Thymus (tissue), 11 donors: Measurements from ENCODE around the gene EPHA3. TPM values are rescaled to one million over a fixed set of nuclear protein-coding genes. Genes with fewer than 3 reads are reported as not detected.

Source experiments
- DNase-seq, 9 donors: peaks; one replicate each; pipeline ENCODE4 v3.0.0-alpha.2; 2013; ENCODE audit warnings: low spot score in 9 of 9, low read depth in 6 of 9, missing footprints in 1 of 9
- H3K27ac ChIP-seq, 2 donors: one replicate each; pipeline ENCODE4 v1.5.1; 2013; ENCODE audit warnings: control low read depth in 1 of 2, low read depth in 1 of 2, low read length in 1 of 2, mild to moderate bottlenecking in 1 of 2, moderate library complexity in 1 of 2
- H3K27me3 ChIP-seq, 2 donors: one replicate each; pipeline ENCODE4 v1.5.1; 2013; ENCODE audit warnings: low read length in 1 of 2; ENCODE audit not compliant: control insufficient read depth in 2 of 2, insufficient read depth in 1 of 2
- H3K36me3 ChIP-seq, 2 donors: one replicate each; pipeline ENCODE4 v1.5.1; 2013; ENCODE audit warnings: low read length in 1 of 2, mild to moderate bottlenecking in 1 of 2, moderate library complexity in 1 of 2; ENCODE audit not compliant: control insufficient read depth in 2 of 2, insufficient read depth in 2 of 2
- H3K4me1 ChIP-seq, 2 donors: one replicate each; pipeline ENCODE4 v1.5.1; 2013; ENCODE audit warnings: low read length in 2 of 2; ENCODE audit not compliant: control insufficient read depth in 2 of 2, insufficient read depth in 2 of 2
- H3K4me3 ChIP-seq, 2 donors: one replicate each; pipeline ENCODE4 v1.5.1; 2013; ENCODE audit warnings: low read length in 2 of 2, control low read depth in 1 of 2, mild to moderate bottlenecking in 1 of 2
- H3K9me3 ChIP-seq, 2 donors: one replicate each; pipeline ENCODE4 v1.5.1; 2013; ENCODE audit warnings: low read length in 1 of 2, mild to moderate bottlenecking in 1 of 2; ENCODE audit not compliant: control insufficient read depth in 2 of 2, insufficient read depth in 1 of 2
- WGBS: extraction: QIAGEN DNeasy Blood & Tissue Kit; methylation state at CpG from one replicate; pipeline ENCODE4 v1.1.7; 2013; 5-methylcytosine and 5-hydroxymethylcytosine counted together
- polyA plus RNA-seq: library from polyadenylated mRNA; stranded (reverse); fragments of 200-250 nt; gene quantifications from one replicate; pipeline ENCODE4 v1.2.3, GENCODE V29; 2013
- total RNA-seq: library from RNA; stranded (reverse); fragments of 120-200 nt; gene quantifications from one replicate; pipeline ENCODE4 v1.2.4, GENCODE V29; 2013
- donor health status: healthy.

The EPHA3 gene
- total and polyA plus RNA-seq, 2 donors: 0.73 to 1.9 TPM

GRCh38 chr3:89367166-89367565 lies 259.7 kb downstream of the EPHA3 start:
- 78% methylated on average over 3 of the region's 3 CpGs for WGBS
- H3K27me3 ChIP-seq: no peaks in the 10 kb centered on the region
- H3K27ac ChIP-seq: no peak overlapping the region
- H3K36me3 ChIP-seq: no peaks in the 10 kb centered on the region
- H3K4me1 ChIP-seq: no peaks in the 10 kb centered on the region
- DNase-seq: no peak
- H3K9me3 ChIP-seq: no peaks in the 10 kb centered on the region
- H3K4me3 ChIP-seq: no peak overlapping the region

- DNase-seq: no peak
- Histone ChIP-seq H3K4me1 (no peaks in the 10 kb centered on the region), H3K27me3 (no peaks in the 10 kb centered on the region), H3K36me3 (no peaks in the 10 kb centered on the region), H3K9me3 (no peaks in the 10 kb centered on the region), H3K27ac (no peak overlapping the region), H3K4me3 (no peak overlapping the region)
- WGBS: 94% methylated on average over 3 of the region's 3 CpGs
Measured at GRCh38 chr3:89368846-89369245, 261.4 kb downstream of the EPHA3 start.

DNA sequence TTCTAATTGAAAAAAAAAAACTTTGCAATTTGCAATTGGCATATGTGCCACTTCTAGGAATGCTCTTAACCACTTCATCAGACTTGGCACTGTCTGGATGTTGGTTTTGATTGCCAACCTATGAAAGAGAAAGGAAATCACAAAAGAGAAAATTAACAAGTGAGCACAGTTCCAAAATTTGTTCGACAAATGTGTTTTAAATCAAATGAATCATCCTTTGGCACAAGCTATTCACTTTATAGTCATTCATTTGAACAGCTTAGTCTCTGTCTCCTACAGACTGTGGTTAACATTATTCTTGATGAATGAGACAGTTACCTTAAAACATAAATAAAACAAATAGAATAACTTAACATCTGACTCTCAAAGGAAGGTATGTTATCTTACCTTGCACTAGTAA lies 265.0 kb downstream of the EPHA3 start:
- Histone ChIP-seq H3K9me3 (no peaks in the 10 kb centered on the region), H3K4me1 (no peaks in the 10 kb centered on the region), H3K4me3 (no peak overlapping the region), H3K27me3 (no peaks in the 10 kb centered on the region), H3K36me3 (no peaks in the 10 kb centered on the region), H3K27ac (no peak overlapping the region)
- DNase-seq: no peak
- 90% methylated on average over 1 of the region's 1 CpG for WGBS

GRCh38 chr3:89373434-89373833 lies 266.0 kb downstream of the EPHA3 start:
- no peaks in the 10 kb centered on the region for H3K9me3 ChIP-seq
- H3K4me1 ChIP-seq: no peaks in the 10 kb centered on the region
- H3K4me3 ChIP-seq: no peak overlapping the region
- no peaks in the 10 kb centered on the region for H3K36me3 ChIP-seq
- no peaks in the 10 kb centered on the region for H3K27me3 ChIP-seq
- no peak overlapping the region for H3K27ac ChIP-seq
- no peak for DNase-seq

DNA sequence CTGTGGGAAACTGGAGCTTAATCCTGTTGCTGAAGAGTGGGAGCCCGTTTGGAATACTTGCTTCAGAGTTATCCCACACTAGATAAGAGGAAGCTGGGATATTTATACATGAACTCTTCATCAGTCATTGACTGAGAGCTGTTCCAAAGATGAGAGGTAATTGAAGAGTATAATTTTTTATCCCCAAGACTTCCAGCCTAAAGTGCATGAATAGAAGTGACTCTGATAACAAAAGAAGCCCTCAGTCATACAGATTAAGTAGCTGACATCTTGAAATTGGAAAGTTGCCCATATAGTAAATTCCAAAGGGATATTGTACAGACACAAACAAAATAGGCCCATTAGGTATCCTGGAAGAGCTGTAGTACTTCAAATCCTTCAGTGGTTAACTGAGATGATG lies 268.0 kb downstream of the EPHA3 start:
- Histone ChIP-seq H3K36me3 (no peaks in the 10 kb centered on the region), H3K27ac (no peak overlapping the region), H3K4me3 (no peak overlapping the region), H3K4me1 (no peaks in the 10 kb centered on the region), H3K9me3 (no peaks in the 10 kb centered on the region), H3K27me3 (no peaks in the 10 kb centered on the region)
- WGBS: 86% methylated on average over 1 of the region's 1 CpG
- no peak for DNase-seq

DNA sequence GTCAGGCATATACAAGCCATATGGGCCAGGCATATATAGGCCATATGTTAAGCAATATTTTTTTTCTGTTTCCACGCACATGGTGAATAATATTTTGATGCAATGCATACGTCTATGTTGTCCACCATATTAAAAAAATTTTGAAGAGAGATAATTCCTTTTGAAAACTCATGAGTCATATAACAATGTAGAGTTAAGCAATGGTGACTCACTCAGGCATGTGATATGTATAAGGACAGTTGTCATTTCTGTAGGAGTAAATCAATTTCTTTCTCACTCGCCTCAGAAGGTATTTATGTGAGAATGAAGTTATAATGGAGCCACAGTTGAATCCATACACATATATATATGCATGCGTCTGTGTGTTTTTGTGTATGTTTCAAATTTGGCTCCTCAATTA lies 272.6 kb downstream of the EPHA3 start:
- DNase-seq: no peak
- H3K4me1 ChIP-seq: no peaks in the 10 kb centered on the region
- 96% methylated on average over 4 of the region's 4 CpGs for WGBS
- H3K9me3 ChIP-seq: no peaks in the 10 kb centered on the region
- no peaks in the 10 kb centered on the region for H3K27me3 ChIP-seq
- no peaks in the 10 kb centered on the region for H3K36me3 ChIP-seq
- no peak overlapping the region for H3K4me3 ChIP-seq
- H3K27ac ChIP-seq: no peak overlapping the region

DNA sequence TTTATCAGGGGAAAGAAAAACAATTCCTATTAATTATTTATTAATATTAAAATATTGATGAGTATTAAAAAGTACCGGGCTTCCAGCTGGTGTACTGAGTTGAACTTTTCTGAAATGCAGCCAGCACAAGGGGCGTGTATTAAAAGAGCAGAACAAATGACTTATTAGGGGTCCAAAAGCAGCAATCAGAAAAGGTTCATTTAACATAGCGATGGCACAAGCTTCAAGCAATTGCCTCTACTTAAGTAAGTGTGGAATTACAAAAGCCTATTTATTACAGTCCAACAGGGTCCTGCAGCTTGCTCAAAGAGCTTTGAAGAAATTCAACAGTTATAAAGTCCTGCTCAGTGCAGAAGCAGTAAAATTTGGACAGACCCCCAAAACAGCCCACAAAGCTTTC lies 285.6 kb downstream of the EPHA3 start:
- Histone ChIP-seq H3K36me3 (no peaks in the 10 kb centered on the region), H3K4me3 (no peak overlapping the region), H3K4me1 (no peaks in the 10 kb centered on the region), H3K27ac (no peak overlapping the region), H3K27me3 (no peaks in the 10 kb centered on the region), H3K9me3 (no peaks in the 10 kb centered on the region)
- 89% methylated on average over 3 of the region's 3 CpGs for WGBS
- DNase-seq: no peak

DNA sequence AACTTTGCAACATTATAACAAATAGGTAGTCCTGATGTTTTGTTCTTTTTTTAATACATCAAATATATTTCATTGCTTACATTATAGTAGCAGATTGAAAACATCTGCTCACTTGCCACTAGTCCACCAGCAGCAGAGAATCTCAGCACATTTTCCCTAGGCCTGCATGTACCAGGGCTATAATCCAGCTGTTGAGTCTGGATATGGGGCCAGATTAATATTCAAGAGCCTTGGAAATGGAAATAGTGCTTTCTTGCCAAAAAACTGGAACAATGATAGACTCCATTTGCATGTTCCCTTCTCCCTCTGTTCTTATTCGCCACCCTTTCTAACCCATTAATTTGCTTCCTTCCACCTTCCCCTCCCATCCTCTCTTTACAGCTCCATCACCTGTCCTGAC lies 288.0 kb downstream of the EPHA3 start:
- WGBS: 93% methylated on average over 1 of the region's 1 CpG

DNA sequence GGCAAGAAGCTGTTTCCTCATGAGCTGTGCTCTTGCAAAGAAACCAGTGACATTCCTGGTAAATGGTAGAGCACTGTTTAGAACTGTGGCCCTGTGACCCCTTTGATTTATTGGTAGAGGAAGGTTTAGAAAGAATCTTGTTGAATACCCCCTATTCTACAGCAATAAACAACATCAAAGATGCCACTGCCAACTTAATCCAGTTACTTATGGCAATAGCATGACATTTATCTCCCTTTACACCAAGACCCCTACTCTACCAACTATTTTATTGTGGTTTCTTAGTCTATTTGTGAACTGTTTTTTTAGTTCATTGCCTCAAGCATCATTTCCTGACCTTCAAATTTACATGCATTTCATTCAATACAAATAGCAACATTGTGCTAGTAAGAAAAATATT lies 288.6 kb downstream of the EPHA3 start:
- Histone ChIP-seq H3K4me1 (no peaks in the 10 kb centered on the region), H3K4me3 (no peak overlapping the region), H3K27me3 (no peaks in the 10 kb centered on the region), H3K9me3 (no peaks in the 10 kb centered on the region), H3K27ac (no peak overlapping the region), H3K36me3 (no peaks in the 10 kb centered on the region)
- no peak for DNase-seq

More for the DNA sequence above, 288.0 kb downstream of the EPHA3 start:
- Histone ChIP-seq H3K27ac (no peak overlapping the region), H3K9me3 (no peaks in the 10 kb centered on the region), H3K36me3 (no peaks in the 10 kb centered on the region), H3K27me3 (no peaks in the 10 kb centered on the region), H3K4me1 (no peaks in the 10 kb centered on the region), H3K4me3 (no peak overlapping the region)
- no peak for DNase-seq

- no peak for DNase-seq
- Histone ChIP-seq H3K27me3 (no peaks in the 10 kb centered on the region), H3K4me1 (no peaks in the 10 kb centered on the region), H3K9me3 (no peaks in the 10 kb centered on the region), H3K36me3 (no peaks in the 10 kb centered on the region), H3K27ac (no peak overlapping the region), H3K4me3 (no peak overlapping the region)
- 89% methylated on average over 1 of the region's 1 CpG for WGBS
Measured at GRCh38 chr3:89402051-89402450, 294.6 kb downstream of the EPHA3 start.
